HCT116 (cell line): Measurements from ENCODE around the gene RGS10. TPM values are rescaled to one million over a fixed set of nuclear protein-coding genes. Genes with fewer than 3 reads are reported as not detected.

ENCODE experiments used
- ATAC-seq: fragments of 200-7000 bp; cut with Tn5 transposase; 2 replicates; pipeline ENCODE4 v1.9.1; 2020; ENCODE audit warnings: mild to moderate bottlenecking, moderate library complexity
- BruUV-seq: library from RNA; stranded (reverse); fragments of 400-500 nt; replicated peaks from 2 replicates; lab custom pipeline; 2021; lab: Mats Ljungman, UMichigan
- CTCF ChIA-PET: fragments of 300-600 bp; sonication (Branson Sonifier 250); formaldehyde crosslinking; loops from one replicate; lab custom pipeline; 2021; ENCODE audit warnings: antibody characterized with exemption; lab: Charles Lee
- POLR2A ChIA-PET: fragments of 300-600, 350-600 bp; sonication (Branson Sonifier 250); formaldehyde crosslinking; loops from one replicate; lab custom pipeline; 2021; ENCODE audit warnings: antibody characterized with exemption; lab: Charles Lee
- RAD21 ChIA-PET, 2 experiments: fragments of 300-600 bp; sonication (Branson Sonifier 250); formaldehyde crosslinking; loops; one replicate each; lab custom pipeline; 2023; ENCODE audit warnings: low total read pairs in 2 of 2; ENCODE audit not compliant: uncharacterized antibody in 2 of 2, unreplicated experiment in 2 of 2, low non-redundant PET in 1 of 2; lab: Charles Lee
- DNase-seq: peaks from one replicate; pipeline ENCODE4 v3.0.0-alpha.2; 2010; ENCODE audit warnings: low read depth, low spot score
- H2AFZ ChIP-seq: fragments of 200-600 bp; shearing (Covaris generic), sonication (generic); 2 replicates; pipeline ENCODE4 v1.6.1; 2017; ENCODE audit warnings: low read depth, mixed run types, mixed read lengths, antibody characterized with exemption, low read length; ENCODE audit not compliant: poor library complexity, severe bottlenecking
- H3K27ac ChIP-seq: 2 replicates; pipeline ENCODE4 v1.5.1; 2012; ENCODE audit warnings: low read depth, low read length
- H3K27me3 ChIP-seq: fragments of 200-600 bp; sonication (generic); 2 replicates; pipeline ENCODE4 v1.6.1; 2016; ENCODE audit warnings: mixed run types, low read length, mixed read lengths; ENCODE audit not compliant: insufficient read depth
- H3K36me3 ChIP-seq, 2 experiments: fragments of 200-500 bp in 1 of 2; fragments of 200-600 bp in 1 of 2; sonication (Bioruptor generic) in 1 of 2; sonication (generic) in 1 of 2; 2 replicates each; pipeline versions ENCODE4 v1.5.1 to v1.6.1; 2014 to 2016; ENCODE audit warnings: low read length in 2 of 2, inconsistent platforms in 1 of 2, mixed read lengths in 1 of 2, mixed run types in 1 of 2; ENCODE audit not compliant: insufficient read depth in 2 of 2, control insufficient read depth in 1 of 2
- H3K4me1 ChIP-seq, 2 experiments: fragments of 200-600 bp in 1 of 2; sonication (generic) in 1 of 2; 2 replicates each; pipeline versions ENCODE4 v1.5.1 to v1.6.1; 2012 to 2017; ENCODE audit warnings: low read length in 2 of 2, inconsistent platforms in 1 of 2, mild to moderate bottlenecking in 1 of 2, mixed read lengths in 1 of 2, mixed run types in 1 of 2, moderate library complexity in 1 of 2; ENCODE audit not compliant: insufficient read depth in 2 of 2, control insufficient read depth in 1 of 2
- H3K4me2 ChIP-seq: fragments of 200-600 bp; sonication (generic); 2 replicates; pipeline ENCODE4 v1.6.1; 2017; ENCODE audit warnings: mixed run types, low read length, mixed read lengths
- H3K4me3 ChIP-seq, 2 experiments: fragments of 200-600 bp in 1 of 2; sonication (generic) in 1 of 2; replicated peaks in 1 of 2; 2 replicates each; pipeline ENCODE4 v1.5.1; 2011 to 2016; ENCODE audit warnings: low read length in 2 of 2, control low read depth in 1 of 2, low read depth in 1 of 2, mild to moderate bottlenecking in 1 of 2, mixed read lengths in 1 of 2, mixed run types in 1 of 2
- H3K79me2 ChIP-seq: fragments of 200-600 bp; sonication (generic); 2 replicates; pipeline ENCODE4 v1.6.1; 2017; ENCODE audit warnings: mild to moderate bottlenecking, mixed run types, low read length, moderate library complexity, mixed read lengths; ENCODE audit not compliant: insufficient read depth
- H3K9ac ChIP-seq: fragments of 200-600 bp; sonication (generic); 2 replicates; pipeline ENCODE4 v1.6.1; 2016; ENCODE audit warnings: low read length, mixed read lengths
- H3K9me2 ChIP-seq: fragments of 200-600 bp; sonication (generic), shearing (Covaris generic); 2 replicates; pipeline ENCODE4 v1.6.1; 2017; ENCODE audit warnings: mixed run types, mild to moderate bottlenecking, moderate library complexity; ENCODE audit not compliant: insufficient read depth
- H3K9me3 ChIP-seq, 2 experiments: fragments of 200-500 bp in 1 of 2; fragments of 200-600 bp in 1 of 2; sonication (Bioruptor generic) in 1 of 2; sonication (generic) in 1 of 2; 2 replicates each; pipeline ENCODE4 v1.6.1; 2014 to 2017; ENCODE audit warnings: low read length in 2 of 2, mixed read lengths in 2 of 2, inconsistent platforms in 1 of 2, low read depth in 1 of 2, mild to moderate bottlenecking in 1 of 2, mixed run types in 1 of 2, moderate library complexity in 1 of 2; ENCODE audit not compliant: control insufficient read depth in 1 of 2, insufficient read depth in 1 of 2
- H4K20me1 ChIP-seq: fragments of 200-600 bp; sonication (generic), shearing (Covaris generic); 2 replicates; pipeline ENCODE4 v1.6.1; 2017; ENCODE audit warnings: mixed run types, mild to moderate bottlenecking, moderate library complexity; ENCODE audit not compliant: insufficient read depth
- CBX3 ChIP-seq: IDR thresholded peaks from 2 replicates; pipeline ENCODE4 v1.6.1; 2012; ENCODE audit warnings: low read depth
- CEBPB ChIP-seq: IDR thresholded peaks from 2 replicates; pipeline ENCODE4 v1.6.1; 2012; ENCODE audit warnings: low read depth
- EGR1 ChIP-seq: IDR thresholded peaks from 2 replicates; pipeline ENCODE4 v1.6.1; 2012; ENCODE audit warnings: low read depth
- EZH2phosphoT487 ChIP-seq: fragments of 200-600 bp; IDR thresholded peaks from 2 replicates; pipeline ENCODE4 v1.6.1; 2018; ENCODE audit warnings: antibody characterized with exemption, borderline replicate concordance
- FOSL1 ChIP-seq: IDR thresholded peaks from 2 replicates; pipeline ENCODE4 v1.6.1; 2012; ENCODE audit warnings: low read depth
- JUND ChIP-seq: IDR thresholded peaks from 2 replicates; pipeline ENCODE4 v1.6.1; 2012
- POLR2A ChIP-seq: IDR thresholded peaks from 2 replicates; pipeline ENCODE4 v1.7.0; 2011; ENCODE audit warnings: borderline replicate concordance; ENCODE audit not compliant: insufficient read depth, insufficient read length; ENCODE audit errors: extremely low read depth
- POLR2AphosphoS5 ChIP-seq: IDR thresholded peaks from 2 replicates; pipeline ENCODE4 v1.6.1; 2011; ENCODE audit warnings: mild to moderate bottlenecking, low read depth, low read length, moderate library complexity
- RAD21 ChIP-seq: IDR thresholded peaks from 2 replicates; pipeline ENCODE4 v1.6.1; 2012; ENCODE audit warnings: low read depth, mild to moderate bottlenecking
- REST ChIP-seq: IDR thresholded peaks from 2 replicates; pipeline ENCODE4 v1.6.1; 2012; ENCODE audit warnings: low read depth
- SIN3A ChIP-seq: IDR thresholded peaks from 2 replicates; pipeline ENCODE4 v1.6.1; 2012; ENCODE audit warnings: low read depth
- SP1 ChIP-seq: IDR thresholded peaks from 2 replicates; pipeline ENCODE4 v1.6.1; 2012; ENCODE audit warnings: low read depth
- SRF ChIP-seq: IDR thresholded peaks from 2 replicates; pipeline ENCODE4 v1.6.1; 2012; ENCODE audit warnings: low read depth
- YY1 ChIP-seq: IDR thresholded peaks from 2 replicates; pipeline ENCODE4 v1.6.1; 2011; ENCODE audit warnings: low read length, low read depth, moderate library complexity, mild to moderate bottlenecking; ENCODE audit not compliant: insufficient replicate concordance; ENCODE audit errors: extremely low read depth
- ZFX ChIP-seq: fragments of 450-650 bp; IDR thresholded peaks from 2 replicates; pipeline ENCODE4 v1.6.1; 2017
- ZNF274 ChIP-seq: fragments of 200-500 bp; sonication (Bioruptor generic); IDR thresholded peaks from 2 replicates; pipeline ENCODE4 v1.6.1; 2014; ENCODE audit warnings: mild to moderate bottlenecking, low read depth, low read length, inconsistent platforms
- intact Hi-C: fragments of 100-400 bp; cut with micrococcal nuclease; formaldehyde crosslinking; loops from 2 replicates; pipeline ENCODE4 v1.10.0; 2022
- total RNA-seq: library from RNA; stranded (reverse); gene quantifications from one replicate; pipeline ENCODE4 v1.2.1, GENCODE V29; 2021; ENCODE audit not compliant: unreplicated experiment
- TF ChIP-seq, protein P1 (sequence below): IDR thresholded peaks from 2 replicates; pipeline ENCODE4 v1.6.1; 2012

The RGS10 gene
- total RNA-seq, 1 experiment from 2014 or later: 96.7 TPM

DNA sequence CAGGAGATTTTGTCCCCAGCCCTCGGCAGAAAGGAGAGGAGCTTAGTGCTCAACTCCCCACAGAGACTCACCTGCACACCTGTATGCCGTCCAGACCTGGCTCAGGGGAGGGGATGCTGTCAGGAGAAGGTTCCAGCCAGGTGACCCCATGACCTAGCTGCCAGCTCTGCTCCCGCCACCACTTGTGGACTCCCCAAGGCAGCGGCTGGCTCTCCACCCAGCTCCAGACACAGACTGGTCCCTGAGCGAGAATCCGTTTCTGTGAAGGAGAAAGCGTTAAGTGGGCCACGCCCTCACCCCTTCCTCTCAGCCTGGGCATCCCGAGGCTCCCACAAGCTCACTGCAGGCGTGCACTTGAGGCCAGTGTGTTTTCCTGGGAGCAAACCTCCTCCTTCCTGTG lies 76.4 kb downstream of the RGS10 start:
- DNase-seq (no peak), ATAC-seq (no peak)
- Histone ChIP-seq H3K4me1 (peaks cover 15 to 34% of the 10 kb centered on the region in 2 experiments), H3K4me2 (no peak overlapping the region), H3K79me2 (no peaks in the 10 kb centered on the region), H3K9me2 (no peaks in the 10 kb centered on the region), H3K9me3 (peaks cover 0 to 5% of the 10 kb centered on the region in 2 experiments; a peak in 1 of 4 replicates), H3K4me3 (no peak overlapping the region), H3K36me3 (no peaks in the 10 kb centered on the region), H4K20me1 (no peaks in the 10 kb centered on the region), H3K9ac (no peak overlapping the region), H3K27me3 (no peaks in the 10 kb centered on the region), H2AFZ (no peak overlapping the region), H3K27ac (no peak overlapping the region)
- BruUV-seq: no TSS peak
- TF ChIP-seq EZH2phosphoT487 (no peak), ZNF274 (no peak), CBX3 (no peak), SP1 (no peak), FOSL1 (no peak), SIN3A (no peak)
- TF ChIP-seq, protein P1, sequence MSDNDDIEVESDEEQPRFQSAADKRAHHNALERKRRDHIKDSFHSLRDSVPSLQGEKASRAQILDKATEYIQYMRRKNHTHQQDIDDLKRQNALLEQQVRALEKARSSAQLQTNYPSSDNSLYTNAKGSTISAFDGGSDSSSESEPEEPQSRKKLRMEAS: no peak
- intact Hi-C loops: no loop called here
- POLR2A ChIA-PET: no interaction called here
- RAD21 ChIA-PET: no interaction called here
- CTCF ChIA-PET: no interaction called here

DNA sequence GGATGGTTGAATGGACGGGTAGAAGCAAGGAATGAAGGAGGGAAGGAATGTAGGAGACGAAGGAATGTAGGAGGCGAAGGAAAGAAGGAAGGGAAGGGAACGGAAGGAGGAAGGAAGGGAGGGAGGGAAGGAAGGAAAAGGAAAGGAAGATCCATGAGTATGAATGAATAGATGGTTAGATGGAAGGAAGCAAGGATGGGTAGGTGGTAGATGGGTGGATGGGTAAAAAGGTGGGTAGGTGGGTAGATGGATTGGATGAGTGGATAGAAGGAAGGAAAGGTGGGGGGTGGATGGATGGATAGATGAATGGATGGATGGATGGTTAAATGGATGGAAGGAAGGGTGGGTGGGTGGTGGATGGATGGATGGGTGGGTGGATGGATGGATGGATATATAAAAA lies 77.4 kb downstream of the RGS10 start:
- BruUV-seq: no TSS peak
- intact Hi-C loops: no loop called here
- ATAC-seq (no peak), DNase-seq (no peak)
- ChIA-PET POLR2A (no interaction called here), RAD21 (no interaction called here), CTCF (no interaction called here)
- Histone ChIP-seq H4K20me1 (no peaks in the 10 kb centered on the region), H3K9ac (no peak overlapping the region), H3K36me3 (no peaks in the 10 kb centered on the region), H3K4me3 (no peak overlapping the region), H3K9me3 (peaks cover 0 to 5% of the 10 kb centered on the region in 2 experiments; a peak in 1 of 4 replicates), H3K79me2 (no peaks in the 10 kb centered on the region), H3K27me3 (no peaks in the 10 kb centered on the region), H3K9me2 (no peaks in the 10 kb centered on the region), H2AFZ (no peak overlapping the region), H3K27ac (no peak overlapping the region), H3K4me1 (peaks cover 19 to 42% of the 10 kb centered on the region in 2 experiments), H3K4me2 (no peak overlapping the region)
- TF ChIP-seq SP1: no peak
- TF ChIP-seq, protein P1: no peak
- no peak for TF ChIP-seq SRF
- TF ChIP-seq SIN3A: no peak
- TF ChIP-seq CEBPB: no peak
- no peak for TF ChIP-seq YY1
- TF ChIP-seq FOSL1: no peak
- no peak for TF ChIP-seq REST
- TF ChIP-seq EGR1: no peak
- TF ChIP-seq JUND: no peak
- no peak for TF ChIP-seq POLR2AphosphoS5
- TF ChIP-seq CBX3: no peak
- no peak for TF ChIP-seq RAD21
- TF ChIP-seq ZFX: no peak
- TF ChIP-seq POLR2A: no peak
